PC-3 (cell line): Measurements from ENCODE around the gene DYNC2I2. TPM values are rescaled to one million over a fixed set of nuclear protein-coding genes. Genes with fewer than 3 reads are reported as not detected.

ENCODE experiments used
- ATAC-seq: fragments of 200-7000 bp; cut with Tn5 transposase; 2 replicates; pipeline ENCODE4 v1.9.1; 2020; ENCODE audit warnings: mild to moderate bottlenecking, moderate library complexity
- BruUV-seq: library from RNA; stranded (reverse); fragments of 400-500 nt; replicated peaks from 2 replicates; lab custom pipeline; 2021; lab: Mats Ljungman, UMichigan
- CTCF ChIA-PET: fragments of 300-600 bp; sonication (Branson Sonifier 250); formaldehyde crosslinking; loops from one replicate; lab custom pipeline; 2022; ENCODE audit warnings: antibody characterized with exemption; lab: Charles Lee
- POLR2A ChIA-PET: fragments of 300-600 bp; sonication (Branson Sonifier 250); formaldehyde crosslinking; loops from one replicate; lab custom pipeline; 2022; ENCODE audit warnings: antibody characterized with exemption; ENCODE audit not compliant: unreplicated experiment; lab: Charles Lee
- DNase-seq: peaks from one replicate; pipeline ENCODE4 v3.0.0-alpha.2; 2015
- H2AFZ ChIP-seq: fragments of 300-600 bp; sonication (generic); 2 replicates; pipeline ENCODE4 v1.6.0; 2016; ENCODE audit warnings: antibody characterized with exemption, low read length
- H3F3A ChIP-seq: fragments of 300-600 bp; sonication (generic); one replicate; pipeline ENCODE4 v1.6.0; 2017; ENCODE audit warnings: antibody characterized with exemption, low read length, control low read depth, mild to moderate bottlenecking; ENCODE audit not compliant: unreplicated experiment
- H3K27ac ChIP-seq: fragments of 300-600 bp; sonication (generic); 2 replicates; pipeline ENCODE4 v1.5.1; 2016; ENCODE audit warnings: mild to moderate bottlenecking, low read length
- H3K27me3 ChIP-seq: fragments of 300-600 bp; sonication (generic); 2 replicates; pipeline ENCODE4 v1.6.1; 2016; ENCODE audit warnings: low read length, mixed read lengths
- H3K36me3 ChIP-seq: fragments of 300-600 bp; sonication (generic); 2 replicates; pipeline ENCODE4 v1.6.1; 2016; ENCODE audit warnings: low read depth, mixed run types, low read length, mixed read lengths
- H3K4me1 ChIP-seq: fragments of 300-600 bp; sonication (generic); 2 replicates; pipeline ENCODE4 v1.5.1; 2016; ENCODE audit warnings: low read length; ENCODE audit not compliant: insufficient read depth
- H3K4me2 ChIP-seq: fragments of 300-600 bp; sonication (generic); 2 replicates; pipeline ENCODE4 v1.6.0; 2016; ENCODE audit warnings: low read length
- H3K4me3 ChIP-seq: fragments of 300-600 bp; sonication (generic); 2 replicates; pipeline ENCODE4 v1.5.1; 2016; ENCODE audit warnings: mild to moderate bottlenecking, low read length, mixed read lengths
- H3K79me2 ChIP-seq: fragments of 300-600 bp; sonication (generic); 2 replicates; pipeline ENCODE4 v1.6.1; 2017; ENCODE audit warnings: low read length, mixed read lengths
- H3K9ac ChIP-seq: fragments of 300-600 bp; sonication (generic); 2 replicates; pipeline ENCODE4 v1.6.0; 2016; ENCODE audit warnings: mild to moderate bottlenecking, low read length
- H3K9me2 ChIP-seq: fragments of 300-600 bp; sonication (generic); replicated peaks from 2 replicates; pipeline ENCODE4 v1.6.1; 2016; ENCODE audit warnings: mixed run types, low read length, mixed read lengths
- H3K9me3 ChIP-seq: fragments of 300-600 bp; sonication (generic); 2 replicates; pipeline ENCODE4 v1.6.1; 2016; ENCODE audit warnings: low read length, mixed read lengths
- H4K20me1 ChIP-seq: fragments of 300-600 bp; sonication (generic); 2 replicates; pipeline ENCODE4 v1.6.1; 2016; ENCODE audit warnings: low read length, mixed read lengths
- CTCF ChIP-seq: fragments of 300-600 bp; sonication (generic); conservative IDR thresholded peaks from 2 replicates; pipeline ENCODE4 v1.5.1; 2017; ENCODE audit warnings: antibody characterized with exemption, low read depth, mild to moderate bottlenecking, low read length
- EZH2 ChIP-seq: fragments of 300-600 bp; sonication (generic); IDR thresholded peaks from one replicate; pipeline ENCODE4 v1.6.1; 2017; ENCODE audit warnings: antibody characterized with exemption, mild to moderate bottlenecking, low read length; ENCODE audit not compliant: unreplicated experiment
- EZH2phosphoT487 ChIP-seq: fragments of 300-600 bp; sonication (generic); IDR thresholded peaks from 2 replicates; pipeline ENCODE4 v1.6.1; 2018; ENCODE audit warnings: mild to moderate bottlenecking, antibody characterized with exemption, low read length, borderline replicate concordance
- intact Hi-C: fragments of 100-400 bp; cut with micrococcal nuclease; formaldehyde crosslinking; loops from 2 replicates; pipeline ENCODE4 v1.9.0; 2023
- total RNA-seq: library from RNA; depleted of rRNA; stranded (reverse); fragments of >200 nt; gene quantifications from 2 replicates; pipeline ENCODE4 v1.2.3, GENCODE V29; 2014

DYNC2I2 gene
- total RNA-seq, 1 experiment from 2014 or later: 196 TPM

- no peaks in the 10 kb centered on the region for H4K20me1 ChIP-seq
- H3K36me3 ChIP-seq: peaks cover 37% of the 10 kb centered on the region; the same call in 1 of the 2 replicates
- no peaks in the 10 kb centered on the region for H3F3A ChIP-seq
- DNase-seq (no peak), ATAC-seq (no peak)
- no peaks in the 10 kb centered on the region for H3K27me3 ChIP-seq
- BruUV-seq: no TSS peak
- intact Hi-C loops: no loop called here
- CTCF ChIA-PET: no interaction called here
- H3K79me2 ChIP-seq: no peaks in the 10 kb centered on the region
- TF ChIP-seq CTCF (no peak), EZH2 (no peak), EZH2phosphoT487 (no peak)
- no peak overlapping the region for H3K27ac ChIP-seq
- H2AFZ ChIP-seq: no peak overlapping the region
- no peak overlapping the region for H3K9ac ChIP-seq
- H3K9me2 ChIP-seq: no peaks in the 10 kb centered on the region
- POLR2A ChIA-PET: no interaction called here
- no peak overlapping the region for H3K4me3 ChIP-seq
- H3K9me3 ChIP-seq: no peaks in the 10 kb centered on the region
- no peaks in the 10 kb centered on the region for H3K4me1 ChIP-seq
- no peak overlapping the region for H3K4me2 ChIP-seq
Observed at GRCh38 chr9:128619779-128620178, 36.9 kb downstream of the DYNC2I2 start.

GRCh38 chr9:128619127-128619526 lies 37.5 kb downstream of the DYNC2I2 start:
- peaks cover 40% of the 10 kb centered on the region; the same call in 1 of the 2 replicates for H3K36me3 ChIP-seq
- no peaks in the 10 kb centered on the region for H3K9me3 ChIP-seq

More at GRCh38 chr9:128619127-128619526, 37.5 kb downstream of the DYNC2I2 start:
- intact Hi-C loops: no loop called here
- no peak for ATAC-seq
- H3K4me2 ChIP-seq: no peak overlapping the region
- H3K79me2 ChIP-seq: no peaks in the 10 kb centered on the region
- no peak overlapping the region for H3K4me3 ChIP-seq
- no peak for DNase-seq
- BruUV-seq: no TSS peak
- no peaks in the 10 kb centered on the region for H3K9me2 ChIP-seq
- H2AFZ ChIP-seq: no peak overlapping the region
- H3K27ac ChIP-seq: no peak overlapping the region
- H3K4me1 ChIP-seq: no peaks in the 10 kb centered on the region
- no peaks in the 10 kb centered on the region for H3F3A ChIP-seq
- no peaks in the 10 kb centered on the region for H3K27me3 ChIP-seq
- POLR2A ChIA-PET: no interaction called here
- no peak overlapping the region for H3K9ac ChIP-seq
- CTCF ChIA-PET: no interaction called here
- H4K20me1 ChIP-seq: no peaks in the 10 kb centered on the region
- TF ChIP-seq CTCF (no peak), EZH2phosphoT487 (no peak), EZH2 (no peak)
